Breast epithelium (tissue), 4 donors: Measurements from ENCODE around the gene OGA. TPM values are rescaled to one million over a fixed set of nuclear protein-coding genes. Genes with fewer than 3 reads are reported as not detected.

Experiments used
- DNase-seq, 2 donors: peaks; one replicate each; pipeline ENCODE4 v3.0.0-alpha.2; 2019; ENCODE audit warnings: low spot score in 2 of 2
- H3K27ac ChIP-seq, 2 donors: fragments of 200-600 bp; sonication (generic) in 1 of 2; one replicate each; pipeline ENCODE4 v1.5.1; 2016 to 2019; ENCODE audit warnings: mild to moderate bottlenecking in 1 of 2
- H3K27me3 ChIP-seq, 2 donors: fragments of 200-600 bp; sonication (generic) in 1 of 2; one replicate each; pipeline versions ENCODE4 v1.5.1 to v1.6.0; 2017 to 2019; ENCODE audit warnings: control low read depth in 1 of 2, mild to moderate bottlenecking in 1 of 2
- H3K36me3 ChIP-seq: fragments of 200-600 bp; one replicate; pipeline ENCODE4 v1.5.1; 2019
- H3K4me1 ChIP-seq, 2 donors: fragments of 200-600 bp; sonication (generic); one replicate each; pipeline ENCODE4 v1.5.1; 2016 to 2019; ENCODE audit warnings: control low read depth in 1 of 2
- H3K4me3 ChIP-seq, 3 donors: fragments of 200-600 bp; sonication (generic); 1 replicate in 2 of 3; 2 replicates in 1 of 3; pipeline ENCODE4 v1.5.1; 2016 to 2019; ENCODE audit warnings: mild to moderate bottlenecking in 3 of 3, moderate library complexity in 2 of 3
- H3K9me3 ChIP-seq, 2 donors: fragments of 200-600 bp; sonication (generic) in 1 of 2; one replicate each; pipeline ENCODE4 v1.5.1; 2016 to 2019; ENCODE audit warnings: control low read depth in 1 of 2
- POLR2A ChIP-seq: fragments of 450-650 bp; IDR thresholded peaks from one replicate; pipeline ENCODE4 v1.6.1; 2016; ENCODE audit warnings: antibody characterized with exemption, mild to moderate bottlenecking, moderate library complexity
- POLR2AphosphoS5 ChIP-seq, 3 donors: sonication (generic); formaldehyde crosslinking; IDR thresholded peaks; one replicate each; pipeline ENCODE4 v1.6.1; 2017; ENCODE audit warnings: antibody characterized with exemption in 3 of 3
- intact Hi-C: fragments of 100-400 bp; cut with DNase I; formaldehyde crosslinking; loops from one replicate; pipeline ENCODE4 v1.15.1; 2023; ENCODE audit warnings: low total_unique reads
- total RNA-seq, 3 donors: library from RNA; depleted of rRNA; stranded (reverse); fragments of >200 nt; gene quantifications; one replicate each; pipeline ENCODE4 v1.1.0, GENCODE V29; 2016
- TF ChIP-seq, protein P1 (sequence below), 3 donors: fragments of 450-650 bp; IDR thresholded peaks; one replicate each; pipeline ENCODE4 v1.5.1; 2016 to 2017; ENCODE audit warnings: antibody characterized with exemption in 3 of 3, mild to moderate bottlenecking in 3 of 3, moderate library complexity in 3 of 3

Gene OGA
- 100 to 1,000 TPM; 169 to 200 (median 181) TPM for total RNA-seq

DNA sequence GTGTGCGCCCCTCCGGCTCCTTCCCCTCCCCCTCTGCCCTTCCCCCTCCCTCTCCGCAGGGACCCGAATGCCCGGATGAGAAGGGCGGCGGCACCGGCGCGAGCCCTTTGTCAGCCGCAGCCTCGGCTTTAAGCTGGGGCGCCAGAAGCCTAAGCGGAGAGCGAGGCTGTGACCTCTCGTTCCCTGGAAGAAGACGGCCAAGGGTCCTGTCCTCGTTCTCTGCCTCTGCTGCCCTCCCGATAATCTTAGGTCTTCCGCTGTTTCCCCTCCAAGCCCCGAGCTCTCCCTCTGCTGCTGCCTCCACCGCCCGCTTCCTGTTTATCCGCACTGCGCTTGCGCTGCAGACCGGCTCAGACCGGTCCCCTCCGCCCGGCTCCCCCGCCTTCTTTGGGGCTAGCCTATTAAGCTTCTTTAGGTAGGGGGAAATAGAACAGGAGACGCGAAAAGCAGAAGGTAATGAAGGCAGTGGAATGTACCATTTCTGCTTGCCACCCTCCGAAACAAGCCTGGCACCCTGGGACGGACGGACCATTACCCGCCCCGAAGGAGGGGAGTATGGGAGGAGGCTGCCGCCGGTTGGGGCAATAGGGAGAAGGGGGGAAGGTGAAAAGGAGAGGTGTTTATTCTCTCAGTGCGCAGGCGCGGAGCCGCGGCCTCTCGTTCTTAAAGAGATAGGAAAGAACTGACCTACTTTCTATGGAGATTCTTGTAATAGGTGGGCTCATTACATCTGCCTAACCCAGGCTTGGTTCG, at the start of gene OGA:
OGA (minus strand) TSS at position 326 of the 753 bp plus-strand sequence. CDS start 422 bp downstream, outside the sequence.
- Histone ChIP-seq H3K4me1 (peaks cover 0 to 7% of the 10 kb centered on the region in 2 donors), H3K9me3 (no peaks in the 10 kb centered on the region), H3K4me3 (peak within 1 kb of the TSS; percentile 92 to 99 (median 96)), H3K27me3 (no peaks in the 10 kb centered on the region), H3K36me3 (no peaks in the 10 kb centered on the region), H3K27ac (peak within 1 kb of the TSS; percentile 94 to 95)
- DNase-seq: peak; percentile 96 to 98
- intact Hi-C loops: no loop called here
- TF ChIP-seq POLR2AphosphoS5 (IDR thresholded peaks at IDR 0.05): peak; percentile 91 to 99 (median 98)
- TF ChIP-seq, protein P1, sequence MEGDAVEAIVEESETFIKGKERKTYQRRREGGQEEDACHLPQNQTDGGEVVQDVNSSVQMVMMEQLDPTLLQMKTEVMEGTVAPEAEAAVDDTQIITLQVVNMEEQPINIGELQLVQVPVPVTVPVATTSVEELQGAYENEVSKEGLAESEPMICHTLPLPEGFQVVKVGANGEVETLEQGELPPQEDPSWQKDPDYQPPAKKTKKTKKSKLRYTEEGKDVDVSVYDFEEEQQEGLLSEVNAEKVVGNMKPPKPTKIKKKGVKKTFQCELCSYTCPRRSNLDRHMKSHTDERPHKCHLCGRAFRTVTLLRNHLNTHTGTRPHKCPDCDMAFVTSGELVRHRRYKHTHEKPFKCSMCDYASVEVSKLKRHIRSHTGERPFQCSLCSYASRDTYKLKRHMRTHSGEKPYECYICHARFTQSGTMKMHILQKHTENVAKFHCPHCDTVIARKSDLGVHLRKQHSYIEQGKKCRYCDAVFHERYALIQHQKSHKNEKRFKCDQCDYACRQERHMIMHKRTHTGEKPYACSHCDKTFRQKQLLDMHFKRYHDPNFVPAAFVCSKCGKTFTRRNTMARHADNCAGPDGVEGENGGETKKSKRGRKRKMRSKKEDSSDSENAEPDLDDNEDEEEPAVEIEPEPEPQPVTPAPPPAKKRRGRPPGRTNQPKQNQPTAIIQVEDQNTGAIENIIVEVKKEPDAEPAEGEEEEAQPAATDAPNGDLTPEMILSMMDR (IDR thresholded peaks at IDR 0.05): peak in 1 of 3 donors; percentile 12
- TF ChIP-seq POLR2A: peak; percentile 99

DNA sequence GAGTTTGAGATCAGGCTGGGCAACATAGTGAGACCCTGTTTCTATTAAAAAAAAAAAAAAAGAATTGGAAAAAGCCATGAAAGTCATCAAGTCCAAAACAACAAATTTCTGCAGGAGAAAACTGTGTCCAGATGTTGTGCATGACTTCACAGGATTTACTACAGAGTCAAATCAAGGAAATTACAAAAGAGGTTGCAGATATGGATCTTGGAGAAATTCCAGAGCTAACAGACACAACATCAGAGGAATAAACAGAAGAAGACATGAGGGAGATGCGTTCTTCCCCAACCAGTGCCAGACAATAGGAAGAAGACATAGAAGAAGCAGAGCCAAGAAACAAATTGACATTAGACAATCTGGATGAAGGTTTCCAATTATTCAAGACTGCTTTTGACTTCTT, 49.7 kb upstream of the OGA start:
- Histone ChIP-seq H3K9me3 (no peaks in the 10 kb centered on the region), H3K4me1 (no peaks in the 10 kb centered on the region), H3K27me3 (no peaks in the 10 kb centered on the region), H3K27ac (no peak overlapping the region), H3K36me3 (no peaks in the 10 kb centered on the region), H3K4me3 (no peak overlapping the region)
- no peak for DNase-seq
- intact Hi-C loops: no loop called here
- TF ChIP-seq POLR2A: no peak
- TF ChIP-seq, protein P1 (IDR thresholded peaks at IDR 0.05): no peak

DNA sequence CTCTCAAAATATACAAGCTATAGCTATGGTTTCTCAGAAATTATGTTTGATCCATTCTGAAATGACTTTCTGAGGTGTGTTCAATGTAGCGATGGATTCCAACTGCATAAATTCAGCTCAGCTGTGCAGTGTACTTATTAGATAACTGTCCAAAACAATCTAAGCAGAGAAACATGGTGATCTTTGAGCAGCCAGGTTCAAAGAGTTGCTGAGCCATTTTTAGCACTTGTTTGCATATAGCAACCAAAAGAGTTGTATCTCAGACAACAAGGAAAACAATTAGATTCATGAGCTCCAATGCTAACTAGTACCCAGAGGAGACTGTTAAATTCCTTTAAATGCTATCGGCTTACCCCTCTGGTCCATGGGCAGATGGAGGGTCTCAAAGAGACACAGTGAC, 41.3 kb upstream of the OGA start:
- Histone ChIP-seq H3K27ac (no peak overlapping the region), H3K9me3 (peaks cover 4 to 10% of the 10 kb centered on the region in 2 donors), H3K27me3 (no peaks in the 10 kb centered on the region), H3K36me3 (no peaks in the 10 kb centered on the region), H3K4me3 (no peak overlapping the region), H3K4me1 (no peaks in the 10 kb centered on the region)
- intact Hi-C loops: no loop called here
- no peak for DNase-seq
- TF ChIP-seq POLR2AphosphoS5 (IDR thresholded peaks at IDR 0.05): no peak
- TF ChIP-seq, protein P1 (IDR thresholded peaks at IDR 0.05): no peak
- TF ChIP-seq POLR2A: no peak

DNA sequence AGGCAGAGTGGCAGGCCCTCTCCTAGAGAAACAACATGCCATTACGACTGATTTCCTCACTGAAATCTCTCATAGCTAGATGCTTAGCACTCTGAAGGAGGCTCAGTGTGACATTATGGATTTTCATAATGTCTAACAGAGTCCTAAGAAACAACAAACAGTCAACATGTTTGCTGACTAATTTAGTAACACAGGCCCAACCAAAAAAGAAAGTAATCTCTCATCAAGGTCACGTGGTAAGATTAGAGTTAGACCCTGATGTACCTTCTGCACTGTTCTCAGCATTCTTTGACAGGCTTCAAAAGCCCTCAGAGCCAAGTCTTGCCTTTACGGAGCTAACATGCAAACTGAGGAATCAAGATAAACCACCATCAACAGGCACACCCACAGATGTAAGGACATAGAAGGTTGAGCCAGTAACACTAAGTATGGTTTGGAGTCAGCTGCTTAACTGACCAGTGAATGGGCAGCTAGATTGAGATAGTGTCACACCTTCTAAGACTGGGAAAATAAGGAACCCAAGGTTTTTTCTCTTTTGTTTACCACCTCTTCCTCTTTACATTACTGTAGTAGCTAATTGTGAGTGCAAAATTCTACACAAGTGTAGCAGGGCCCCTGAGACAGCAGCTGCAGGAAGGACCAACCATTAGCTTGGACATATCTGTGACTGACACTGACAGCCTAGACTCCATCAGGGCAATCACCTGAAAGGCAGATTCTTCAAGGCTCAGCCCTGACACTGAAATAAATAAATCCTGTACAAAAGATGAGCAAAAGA, 40.7 kb upstream of the OGA start:
- H3K9me3 ChIP-seq: peaks cover 4 to 10% of the 10 kb centered on the region in 2 donors

More for the DNA sequence above, 40.7 kb upstream of the OGA start:
- Histone ChIP-seq H3K27me3 (no peaks in the 10 kb centered on the region), H3K36me3 (no peaks in the 10 kb centered on the region), H3K4me1 (no peaks in the 10 kb centered on the region), H3K4me3 (no peak overlapping the region), H3K27ac (no peak overlapping the region)
- DNase-seq: no peak
- intact Hi-C loops: no loop called here
- TF ChIP-seq POLR2A (no peak), POLR2AphosphoS5 (IDR thresholded peaks at IDR 0.05) (no peak)
- TF ChIP-seq, protein P1 (IDR thresholded peaks at IDR 0.05): no peak
